Measurements from ENCODE around the gene UPK3B.
A peak's percentile ranks its signal among the peaks of the same experiment; 100 is the strongest.
"Not testable (repeated sequence)": the region's sequence is repeated elsewhere in the genome, so short reads cannot be mapped to it uniquely, and the experiment has no call there.

Gene UPK3B

GRCh38 chr7:76513817-76514799 is 3.8 kb downstream of the UPK3B start:
- no peak for DNase-seq

DNA sequence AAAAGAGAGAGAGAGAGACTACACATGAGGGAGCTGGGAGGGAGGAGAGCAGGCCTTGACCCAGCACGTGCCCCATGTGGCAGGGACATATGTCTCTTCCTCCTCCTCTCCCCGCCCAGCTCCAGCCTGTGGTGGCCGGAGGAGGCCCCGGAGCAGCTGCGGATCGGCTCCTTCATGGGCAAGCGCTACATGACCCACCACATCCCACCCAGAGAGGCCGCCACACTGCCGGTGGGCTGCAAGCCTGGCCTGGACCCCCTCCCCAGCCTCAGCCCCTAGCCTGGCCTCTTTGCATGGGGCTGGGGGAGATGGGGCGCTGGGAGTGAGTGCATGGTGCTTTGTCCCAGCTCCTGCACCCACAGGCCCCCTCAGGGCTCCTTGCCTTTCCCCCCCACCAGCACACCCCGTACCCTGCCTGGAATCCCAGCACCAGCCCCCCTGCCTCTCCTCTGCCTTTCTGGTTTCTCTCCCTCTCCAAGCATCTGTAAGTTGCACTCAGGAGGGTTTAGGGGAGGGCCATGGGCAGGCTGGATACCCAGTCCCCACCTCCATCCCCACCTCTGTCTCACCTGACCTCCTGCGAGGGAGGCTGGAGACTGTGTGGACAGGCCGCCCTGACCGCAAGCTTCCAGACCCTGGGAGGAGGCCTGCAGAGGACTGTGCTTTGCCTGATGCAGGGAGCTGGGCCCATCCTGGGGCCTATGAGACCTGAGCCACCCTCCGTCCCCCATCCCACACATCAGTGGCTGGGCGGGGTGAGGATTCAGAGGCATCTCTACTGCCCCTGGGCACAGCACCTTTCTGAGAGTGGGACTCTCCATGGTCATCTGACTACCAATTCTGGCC is 4.8 kb downstream of the UPK3B start:
- DNase-seq, result no peak

DNA sequence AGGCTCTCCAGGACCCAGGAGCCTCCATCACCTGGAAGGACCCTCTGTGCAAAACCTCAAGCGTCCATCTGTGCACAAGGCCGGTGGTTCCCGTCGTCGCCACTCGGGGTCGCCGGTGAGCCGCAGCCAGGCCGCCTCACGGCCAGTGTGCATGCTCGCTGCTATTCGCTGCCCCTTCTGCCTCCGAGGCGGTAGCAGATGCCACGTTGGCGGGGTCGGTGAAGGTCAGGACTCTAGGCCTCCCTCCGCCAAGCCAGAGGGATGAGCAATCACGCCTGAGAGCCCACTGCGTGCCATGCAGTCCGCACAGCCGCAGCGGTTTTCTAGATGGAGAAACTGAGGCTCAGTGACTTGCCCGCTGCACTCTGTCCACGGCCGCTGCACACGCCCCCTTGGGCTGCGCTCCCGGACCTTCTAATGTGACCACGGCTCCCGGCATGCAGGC is 5.7 kb downstream of the UPK3B start:
- peak; percentile 26 for DNase-seq

DNA sequence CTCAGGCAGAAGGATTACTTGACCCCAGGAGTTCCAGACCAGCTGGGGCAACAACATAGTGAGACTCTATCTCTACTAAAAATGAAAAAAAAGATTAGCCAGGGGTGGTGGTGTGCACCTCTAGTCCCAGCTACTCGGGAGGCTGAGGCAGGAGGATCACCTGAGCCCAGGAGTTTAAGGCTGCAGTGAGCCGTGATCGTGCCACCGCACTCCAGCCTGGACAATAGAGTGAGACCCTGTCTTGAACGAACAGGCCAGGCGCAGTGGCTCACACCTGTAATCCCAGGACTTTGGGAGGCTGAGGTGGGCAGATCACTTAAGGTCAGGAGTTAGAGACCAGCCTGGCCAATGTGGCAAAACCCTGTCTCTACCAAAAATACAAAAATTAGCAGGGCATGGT is 6.6 kb downstream of the UPK3B start:
- DNase-seq, result not testable (repeated sequence)

DNA sequence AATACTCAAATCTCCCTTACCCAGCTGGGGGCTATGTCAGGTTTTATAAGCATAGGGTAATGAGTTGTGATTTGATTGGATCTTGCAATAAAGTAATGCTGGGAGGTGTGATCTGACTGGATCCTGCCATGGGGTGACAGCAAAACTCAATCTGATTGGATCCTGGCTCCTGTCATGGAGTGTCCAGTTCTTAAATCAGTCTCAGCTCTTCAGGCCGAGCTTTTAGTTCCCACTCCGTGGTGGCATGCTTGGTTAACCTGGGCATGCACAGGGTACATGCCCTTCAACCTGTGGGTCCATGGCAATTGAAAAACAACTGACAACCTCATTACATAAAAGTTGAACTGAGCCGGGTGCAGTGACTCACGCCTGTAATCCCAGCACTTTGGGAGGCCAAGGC is 15.8 kb downstream of the UPK3B start:
- DNase-seq, result not testable (repeated sequence)

- DNase-seq, result not testable (repeated sequence)
These were observed 21.3 kb downstream of the UPK3B start for GRCh38 chr7:76531643-76532042.

- not testable (repeated sequence) for DNase-seq
These were observed 32.8 kb downstream of the UPK3B start, which contains the start of gene SPDYE16 for GRCh38 chr7:76543197-76543596. TSS of gene SPDYE16 (minus strand) at chr7:76543297. CDS start at chr7:76541459, 1,838 bp downstream.

GRCh38 chr7:76549025-76549854 is 38.9 kb downstream of the UPK3B start:
- DNase-seq, result peak; percentile 65

GRCh38 chr7:76549855-76550248 is 39.5 kb downstream of the UPK3B start:
- not testable (repeated sequence) for DNase-seq

GRCh38 chr7:76551992-76552391 is 41.6 kb downstream of the UPK3B start:
- not testable (repeated sequence) for DNase-seq

DNA sequence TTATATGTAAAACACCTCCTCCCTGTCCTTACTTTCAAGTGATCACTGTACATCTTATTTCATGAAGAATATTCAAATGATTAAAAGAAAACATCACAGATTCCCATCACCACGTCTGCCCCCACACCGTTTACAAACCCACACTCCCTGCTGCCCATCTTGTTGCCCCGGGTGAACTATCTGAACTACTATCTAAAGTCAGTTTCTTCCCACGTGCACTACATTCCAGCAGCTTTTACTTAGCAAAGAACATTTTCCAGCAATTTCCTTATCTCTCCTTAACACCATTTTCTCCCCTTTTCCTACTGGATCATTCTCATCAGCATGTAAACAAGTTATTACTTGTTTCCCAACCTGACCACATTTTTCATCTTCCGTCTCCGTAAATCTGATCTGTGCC is 49.3 kb downstream of the UPK3B start:
- DNase-seq, result not testable (repeated sequence)

DNA sequence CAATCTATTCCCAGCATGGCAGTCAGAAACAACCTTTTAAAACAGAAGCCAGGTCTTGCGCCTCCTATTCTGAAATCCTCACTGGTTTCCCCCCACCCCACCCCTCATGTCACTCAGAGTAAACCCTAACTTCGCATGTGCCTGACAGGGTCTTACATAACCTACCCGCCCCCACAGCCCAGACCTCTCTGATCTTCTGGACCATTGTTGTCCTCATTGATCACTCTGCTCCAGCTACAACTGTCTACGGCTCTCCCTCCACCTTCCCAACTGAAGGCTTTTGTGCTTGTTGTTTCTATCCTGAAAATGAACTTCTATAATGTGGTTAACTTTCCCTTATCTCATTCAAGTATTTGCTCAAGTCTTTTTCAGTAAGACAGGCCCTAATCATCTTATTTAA is 49.8 kb downstream of the UPK3B start:
- DNase-seq, result not testable (repeated sequence)

DNA sequence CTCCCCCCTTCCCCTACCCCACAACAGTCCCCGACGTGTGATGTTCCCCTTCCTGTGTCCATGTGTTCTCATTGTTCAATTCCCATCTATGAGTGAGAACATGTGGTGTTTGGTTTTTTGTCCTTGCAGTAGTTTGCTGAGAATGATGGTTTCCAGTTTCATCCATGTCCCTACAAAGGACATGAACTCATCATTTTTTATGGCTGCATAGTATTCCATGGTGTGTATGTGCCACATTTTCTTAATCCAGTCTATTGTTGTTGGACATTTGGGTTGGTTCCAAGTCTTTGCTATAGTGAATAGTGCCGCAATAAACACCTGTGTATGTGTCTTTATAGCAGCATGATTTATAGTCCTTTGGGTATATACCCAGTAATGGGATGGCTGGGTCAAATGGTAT is 51.0 kb downstream of the UPK3B start:
- not testable (repeated sequence) for DNase-seq

GRCh38 chr7:76565001-76565400 is 54.6 kb downstream of the UPK3B start:
- not testable (repeated sequence) for DNase-seq
